ENCODE results near the gene ACER2.

Gene ACER2

GRCh38 chr9:19498015-19498414, 89.2 kb downstream of the ACER2 start:
- no peaks in the 10 kb centered on the region for H3K9me3 ChIP-seq (ENCODE audit: control insufficient read depth, insufficient read depth, low read length)
- no peak overlapping the region for H3K4me3 ChIP-seq (ENCODE audit: low read depth, low read length)
- H3K9ac ChIP-seq (ENCODE audit: low read depth, low read length) = no peak overlapping the region
- no peaks in the 10 kb centered on the region for H3K4me1 ChIP-seq (ENCODE audit: control insufficient read depth, insufficient read depth, low read length)
- no peaks in the 10 kb centered on the region for H3K27me3 ChIP-seq (ENCODE audit: control insufficient read depth, insufficient read depth, low read length)
- H3K36me3 ChIP-seq (ENCODE audit: control insufficient read depth, insufficient read depth, low read length) = no peaks in the 10 kb centered on the region
- H3K27ac ChIP-seq (ENCODE audit: low read depth, low read length) = no peak overlapping the region

Data from HUES48 (cell line).